ENCODE data around the gene PARM1.
"Not testable (repeated sequence)": the region's sequence is repeated elsewhere in the genome, so short reads cannot be mapped to it uniquely, and the experiment has no call there.

GRCh38 chr4:74994436-74994835 is 61.5 kb downstream of the PARM1 start:
- not testable (repeated sequence) for TF ChIP-seq EZH2 (IDR thresholded peaks at IDR 0.05; ENCODE audit: borderline replicate concordance, low read length); CTCF (conservative IDR thresholded peaks at IDR 0.05 in 1 of 2, IDR thresholded peaks at IDR 0.05 in 1 of 2; ENCODE audit: extremely low read depth in 1 of 2, insufficient read depth in 1 of 2, low read depth in 1 of 2, low read length in 2 of 2)
